Measurements from ENCODE around the gene MCMBP. TPM values are rescaled to one million over a fixed set of nuclear protein-coding genes. Genes with fewer than 3 reads are reported as not detected.

Gene MCMBP
- total and polyA plus RNA-seq, 3 donors from 2014 or later, result 42.3 to 47.9 (median 47.4) TPM

DNA sequence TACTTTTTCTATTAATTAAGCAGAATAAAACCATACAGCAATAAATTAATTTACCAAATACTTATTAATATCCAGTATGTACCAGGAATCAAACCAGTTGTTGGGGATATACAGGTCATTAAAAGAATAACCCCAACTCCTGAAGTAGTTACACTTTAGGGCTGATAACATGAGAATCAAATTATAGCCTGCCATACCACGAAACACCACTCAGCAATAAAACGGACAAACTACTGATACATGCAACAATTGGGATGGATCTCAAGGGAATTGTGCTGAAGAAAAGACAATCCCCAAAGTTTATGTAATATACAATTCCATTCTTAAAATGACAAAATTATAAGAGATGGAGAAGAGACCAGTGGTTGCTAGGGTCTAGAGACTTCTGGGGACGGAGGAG lies 22.7 kb downstream of the MCMBP start:
- TF ChIP-seq POLR2A (IDR thresholded peaks at IDR 0.05) (no peak), CTCF (IDR thresholded peaks at IDR 0.05) (no peak)
- Histone ChIP-seq H3K36me3 (ENCODE audit: low read depth, missing control alignments) (no peaks in the 10 kb centered on the region), H3K4me1 (no peaks in the 10 kb centered on the region), H3K27ac (no peak overlapping the region), H3K4me3 (no peak overlapping the region), H3K27me3 (no peaks in the 10 kb centered on the region), H3K9me3 (no peaks in the 10 kb centered on the region)
- intact Hi-C loops (cut with DNase I; ENCODE audit: low total_unique reads), result no loop called here
- DNase-seq, result no peak
- WGBS, 2 donors, result 76 to 89% methylated on average over 3 of the region's 3 CpGs

GRCh38 chr10:119849031-119849789 lies 23.4 kb downstream of the MCMBP start:
- Histone ChIP-seq H3K4me3 (no peak overlapping the region), H3K27me3 (no peaks in the 10 kb centered on the region), H3K36me3 (ENCODE audit: low read depth, missing control alignments) (no peaks in the 10 kb centered on the region), H3K4me1 (no peaks in the 10 kb centered on the region), H3K27ac (no peak overlapping the region), H3K9me3 (no peaks in the 10 kb centered on the region)
- DNase-seq, result no peak
- WGBS, 2 donors, result 61 to 75% methylated on average over 6 of the region's 6 CpGs
- TF ChIP-seq CTCF (IDR thresholded peaks at IDR 0.05) (no peak), POLR2A (IDR thresholded peaks at IDR 0.05) (no peak)
- intact Hi-C loops (cut with DNase I; ENCODE audit: low total_unique reads), result no loop called here

GRCh38 chr10:119845656-119846055 lies 27.0 kb downstream of the MCMBP start:
- Histone ChIP-seq H3K36me3 (ENCODE audit: low read depth, missing control alignments) (no peaks in the 10 kb centered on the region), H3K4me3 (no peak overlapping the region), H3K9me3 (no peaks in the 10 kb centered on the region), H3K27ac (no peak overlapping the region), H3K27me3 (no peaks in the 10 kb centered on the region), H3K4me1 (no peaks in the 10 kb centered on the region)
- DNase-seq, result no peak
- TF ChIP-seq CTCF (IDR thresholded peaks at IDR 0.05) (no peak), POLR2A (IDR thresholded peaks at IDR 0.05) (no peak)
- intact Hi-C loops (cut with DNase I; ENCODE audit: low total_unique reads), result no loop called here
- 86 to 97% methylated on average over 1 of the region's 1 CpG for WGBS, 2 donors

- 81 to 96% methylated on average over 4 of the region's 4 CpGs for WGBS, 2 donors
- no peaks in the 10 kb centered on the region for H3K36me3 ChIP-seq (ENCODE audit: low read depth, missing control alignments)
- no peaks in the 10 kb centered on the region for H3K4me1 ChIP-seq
- no peaks in the 10 kb centered on the region for H3K27me3 ChIP-seq
- no peak overlapping the region for H3K27ac ChIP-seq
- no peaks in the 10 kb centered on the region for H3K9me3 ChIP-seq
- H3K4me3 ChIP-seq, result no peak overlapping the region
- no peak for TF ChIP-seq POLR2A (IDR thresholded peaks at IDR 0.05)
- no peak for TF ChIP-seq CTCF (IDR thresholded peaks at IDR 0.05)
- intact Hi-C loops (cut with DNase I; ENCODE audit: low total_unique reads), result no loop called here
- no peak for DNase-seq
Measured at GRCh38 chr10:119834188-119834587, 38.5 kb downstream of the MCMBP start.

GRCh38 chr10:119832951-119833350 lies 39.7 kb downstream of the MCMBP start:
- WGBS, 2 donors, result 91 to 94% methylated on average over 2 of the region's 2 CpGs
- H3K36me3 ChIP-seq (ENCODE audit: low read depth, missing control alignments), result no peaks in the 10 kb centered on the region
- no peak overlapping the region for H3K27ac ChIP-seq
- intact Hi-C loops (cut with DNase I; ENCODE audit: low total_unique reads), result no loop called here
- no peak overlapping the region for H3K4me3 ChIP-seq
- no peaks in the 10 kb centered on the region for H3K4me1 ChIP-seq
- DNase-seq, result no peak
- H3K27me3 ChIP-seq, result no peaks in the 10 kb centered on the region
- no peaks in the 10 kb centered on the region for H3K9me3 ChIP-seq
- no peak for TF ChIP-seq POLR2A (IDR thresholded peaks at IDR 0.05)
- no peak for TF ChIP-seq CTCF (IDR thresholded peaks at IDR 0.05)

All from testis (tissue), 3 donors.